Vagina (tissue), 2 donors: ENCODE data around the gene RAB8A. TPM values are rescaled to one million over a fixed set of nuclear protein-coding genes. Genes with fewer than 3 reads are reported as not detected.

Source experiments
- DNase-seq, 2 donors: peaks; one replicate each; pipeline ENCODE4 v3.0.0-alpha.2; 2017; ENCODE audit errors: extremely low spot score in 2 of 2
- H3K27ac ChIP-seq: fragments of 200-600 bp; sonication (generic); one replicate; pipeline ENCODE4 v1.5.1; 2019
- H3K27me3 ChIP-seq: fragments of 200-600 bp; sonication (generic); one replicate; pipeline ENCODE4 v1.5.1; 2019
- H3K36me3 ChIP-seq, 2 donors: fragments of 200-600 bp; sonication (generic); one replicate each; pipeline ENCODE4 v1.5.1; 2017 to 2019
- H3K4me1 ChIP-seq: fragments of 200-600 bp; sonication (generic); one replicate; pipeline ENCODE4 v1.5.1; 2019
- H3K4me3 ChIP-seq, 2 donors: fragments of 200-600 bp; sonication (generic); 1 replicate in 1 of 2; 2 replicates in 1 of 2; pipeline ENCODE4 v1.5.1; 2016 to 2019
- H3K9me3 ChIP-seq: fragments of 200-600 bp; sonication (generic); one replicate; pipeline ENCODE4 v1.5.1; 2019
- POLR2A ChIP-seq, 2 donors: fragments of 450-650 bp; IDR thresholded peaks; one replicate each; pipeline ENCODE4 v1.6.1; 2017; ENCODE audit warnings: antibody characterized with exemption in 2 of 2, mild to moderate bottlenecking in 2 of 2, moderate library complexity in 2 of 2
- POLR2AphosphoS5 ChIP-seq, 2 donors: sonication (generic); formaldehyde crosslinking; IDR thresholded peaks; one replicate each; pipeline ENCODE4 v1.9.0; 2017; ENCODE audit warnings: antibody characterized with exemption in 2 of 2, mild to moderate bottlenecking in 2 of 2, low read depth in 1 of 2; ENCODE audit not compliant: insufficient read depth in 1 of 2
- intact Hi-C: fragments of 100-400 bp; cut with DNase I; formaldehyde crosslinking; loops from one replicate; pipeline ENCODE4 v1.15.1; 2023
- total RNA-seq: library from RNA; depleted of rRNA; stranded (reverse); fragments of >200 nt; gene quantifications from one replicate; pipeline ENCODE4 v1.2.3, GENCODE V29; 2016
- TF ChIP-seq, protein P1 (sequence below), 3 experiments: fragments of 450-650 bp in 2 of 3; fragments of 200-600 bp in 1 of 3; sonication (generic) in 1 of 3; IDR thresholded peaks; one replicate each; pipeline ENCODE4 v1.5.1; 2017 to 2019; ENCODE audit warnings: antibody characterized with exemption in 3 of 3, mild to moderate bottlenecking in 2 of 3, moderate library complexity in 2 of 3

The RAB8A gene
- total RNA-seq, 1 donor from 2014 or later, result 30.4 TPM

DNA sequence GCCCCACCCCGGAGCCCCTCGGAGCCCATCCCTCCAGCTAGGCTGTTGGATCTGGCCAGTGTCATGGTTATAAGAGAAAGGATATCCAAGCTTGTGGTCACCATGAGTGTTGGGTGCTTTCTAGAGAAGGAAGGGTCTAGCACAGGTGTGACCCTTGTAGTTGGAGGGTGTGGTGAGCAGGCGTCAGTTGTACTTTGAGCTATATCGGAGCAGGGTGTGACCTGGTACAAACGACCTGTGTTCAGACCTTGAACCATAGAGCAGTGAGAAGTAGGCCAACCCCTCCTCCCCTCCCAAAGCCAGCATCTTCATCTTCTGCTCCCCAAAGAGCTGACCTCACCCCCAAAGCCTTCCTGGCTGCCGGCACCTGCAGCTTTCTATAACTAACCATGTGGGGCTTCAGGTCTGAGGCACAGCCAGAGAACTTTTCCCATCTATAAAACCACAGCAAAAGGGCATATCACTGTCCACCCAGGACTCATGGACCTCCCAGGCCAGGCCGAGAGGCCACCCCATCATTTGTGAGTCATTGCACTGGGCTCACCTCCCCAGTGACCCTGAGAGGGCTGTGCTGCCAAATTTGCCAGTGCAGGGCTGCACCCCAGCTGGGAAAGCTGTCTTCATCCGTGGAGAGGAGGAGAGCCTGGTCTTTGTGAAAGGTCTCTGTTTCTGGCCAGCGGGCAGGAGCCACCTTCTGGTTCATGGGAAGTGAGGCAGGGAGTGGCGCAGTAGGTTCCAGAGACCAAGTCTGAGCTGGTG, 14.2 kb downstream of the RAB8A start:
- intact Hi-C loops, result no loop called here

GRCh38 chr19:16127080-16127479, 15.4 kb downstream of the RAB8A start:
- Histone ChIP-seq H3K27me3 (no peaks in the 10 kb centered on the region), H3K36me3 (peaks cover 4 to 81% of the 10 kb centered on the region in 2 donors), H3K4me1 (peaks cover 7% of the 10 kb centered on the region), H3K27ac (no peak overlapping the region), H3K4me3 (no peak overlapping the region), H3K9me3 (no peaks in the 10 kb centered on the region)
- no peak for DNase-seq
- TF ChIP-seq POLR2AphosphoS5 (IDR thresholded peaks at IDR 0.05; ENCODE audit: insufficient read depth in 1 of 2, low read depth in 1 of 2), result no peak
- intact Hi-C loops, result no loop called here

More for the DNA sequence above, 14.2 kb downstream of the RAB8A start:
- DNase-seq, result no peak
- Histone ChIP-seq H3K27ac (no peak overlapping the region), H3K9me3 (no peaks in the 10 kb centered on the region), H3K27me3 (no peaks in the 10 kb centered on the region), H3K4me1 (peaks cover 7% of the 10 kb centered on the region), H3K4me3 (no peak overlapping the region), H3K36me3 (peaks cover 4 to 87% of the 10 kb centered on the region in 2 donors)
- TF ChIP-seq POLR2A (IDR thresholded peaks at IDR 0.05) (no peak), POLR2AphosphoS5 (IDR thresholded peaks at IDR 0.05; ENCODE audit: insufficient read depth in 1 of 2, low read depth in 1 of 2) (no peak)
- TF ChIP-seq, protein P1, sequence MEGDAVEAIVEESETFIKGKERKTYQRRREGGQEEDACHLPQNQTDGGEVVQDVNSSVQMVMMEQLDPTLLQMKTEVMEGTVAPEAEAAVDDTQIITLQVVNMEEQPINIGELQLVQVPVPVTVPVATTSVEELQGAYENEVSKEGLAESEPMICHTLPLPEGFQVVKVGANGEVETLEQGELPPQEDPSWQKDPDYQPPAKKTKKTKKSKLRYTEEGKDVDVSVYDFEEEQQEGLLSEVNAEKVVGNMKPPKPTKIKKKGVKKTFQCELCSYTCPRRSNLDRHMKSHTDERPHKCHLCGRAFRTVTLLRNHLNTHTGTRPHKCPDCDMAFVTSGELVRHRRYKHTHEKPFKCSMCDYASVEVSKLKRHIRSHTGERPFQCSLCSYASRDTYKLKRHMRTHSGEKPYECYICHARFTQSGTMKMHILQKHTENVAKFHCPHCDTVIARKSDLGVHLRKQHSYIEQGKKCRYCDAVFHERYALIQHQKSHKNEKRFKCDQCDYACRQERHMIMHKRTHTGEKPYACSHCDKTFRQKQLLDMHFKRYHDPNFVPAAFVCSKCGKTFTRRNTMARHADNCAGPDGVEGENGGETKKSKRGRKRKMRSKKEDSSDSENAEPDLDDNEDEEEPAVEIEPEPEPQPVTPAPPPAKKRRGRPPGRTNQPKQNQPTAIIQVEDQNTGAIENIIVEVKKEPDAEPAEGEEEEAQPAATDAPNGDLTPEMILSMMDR (IDR thresholded peaks at IDR 0.05), result no peak

DNA sequence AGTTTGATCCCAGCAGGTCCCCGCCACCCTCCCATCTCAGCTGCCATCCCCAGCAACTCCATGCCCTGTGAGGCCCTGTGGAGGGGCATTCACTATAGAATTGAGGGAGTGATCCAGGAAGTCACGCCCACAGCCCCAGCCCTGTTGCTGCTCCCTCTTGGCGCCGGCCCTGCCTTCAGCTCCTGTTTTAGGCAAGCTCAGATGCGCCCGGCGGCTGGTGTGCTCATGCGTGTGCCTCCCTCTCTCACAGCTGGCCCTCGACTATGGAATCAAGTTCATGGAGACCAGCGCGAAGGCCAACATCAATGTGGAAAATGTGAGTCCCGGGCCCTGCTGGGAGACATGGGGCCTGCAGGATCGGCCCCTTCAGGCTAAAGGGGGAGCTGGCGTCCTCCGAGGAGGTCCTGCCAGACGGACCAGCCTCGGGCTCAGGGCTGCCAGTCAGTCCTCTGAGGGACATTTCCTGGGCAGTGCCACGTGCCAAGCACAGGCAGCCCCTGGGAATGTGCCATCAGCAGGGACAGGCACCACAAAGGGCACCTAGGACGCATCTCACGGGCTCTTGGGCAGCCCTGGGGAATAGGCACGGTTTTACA, 16.2 kb downstream of the RAB8A start:
- no peaks in the 10 kb centered on the region for H3K9me3 ChIP-seq
- intact Hi-C loops, result no loop called here
- no peak for DNase-seq

DNA sequence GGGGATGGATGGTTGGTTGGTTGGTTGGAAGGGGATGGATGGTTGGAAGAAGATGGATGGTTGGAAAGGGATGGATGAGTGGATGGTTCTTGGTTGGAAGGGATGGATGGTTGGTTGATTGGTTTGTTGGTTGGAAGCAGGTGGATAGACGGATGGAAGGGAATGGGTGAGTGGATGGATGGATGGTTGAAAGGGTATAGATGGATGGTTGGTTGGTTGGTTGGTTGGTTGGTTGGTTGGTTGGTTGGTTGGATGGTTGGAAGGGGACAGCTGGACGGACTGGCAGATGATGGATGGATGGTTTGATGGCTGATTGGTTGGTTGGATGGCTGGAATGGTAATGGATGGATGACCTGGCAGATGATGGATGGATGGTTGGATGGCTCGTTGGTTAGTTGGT, 20.0 kb downstream of the RAB8A start:
- H3K4me1 ChIP-seq, result no peaks in the 10 kb centered on the region
- DNase-seq, result no peak
- H3K9me3 ChIP-seq, result no peaks in the 10 kb centered on the region
- peaks cover 0 to 60% of the 10 kb centered on the region in 2 donors for H3K36me3 ChIP-seq
- H3K27me3 ChIP-seq, result no peaks in the 10 kb centered on the region
- no peak overlapping the region for H3K27ac ChIP-seq
- intact Hi-C loops, result no loop called here
- TF ChIP-seq POLR2AphosphoS5 (IDR thresholded peaks at IDR 0.05; ENCODE audit: insufficient read depth in 1 of 2, low read depth in 1 of 2), result no peak
- TF ChIP-seq, protein P1 (IDR thresholded peaks at IDR 0.05), result no peak
- TF ChIP-seq POLR2A (IDR thresholded peaks at IDR 0.05), result no peak
- H3K4me3 ChIP-seq, result no peak overlapping the region

More for the DNA sequence above, 16.2 kb downstream of the RAB8A start:
- Histone ChIP-seq H3K27me3 (no peaks in the 10 kb centered on the region), H3K4me1 (no peaks in the 10 kb centered on the region), H3K27ac (no peak overlapping the region), H3K36me3 (peaks cover 0 to 82% of the 10 kb centered on the region in 2 donors), H3K4me3 (no peak overlapping the region)
- TF ChIP-seq, protein P1 (IDR thresholded peaks at IDR 0.05), result no peak
- no peak for TF ChIP-seq POLR2AphosphoS5 (IDR thresholded peaks at IDR 0.05; ENCODE audit: insufficient read depth in 1 of 2, low read depth in 1 of 2)
- no peak for TF ChIP-seq POLR2A (IDR thresholded peaks at IDR 0.05)

DNA sequence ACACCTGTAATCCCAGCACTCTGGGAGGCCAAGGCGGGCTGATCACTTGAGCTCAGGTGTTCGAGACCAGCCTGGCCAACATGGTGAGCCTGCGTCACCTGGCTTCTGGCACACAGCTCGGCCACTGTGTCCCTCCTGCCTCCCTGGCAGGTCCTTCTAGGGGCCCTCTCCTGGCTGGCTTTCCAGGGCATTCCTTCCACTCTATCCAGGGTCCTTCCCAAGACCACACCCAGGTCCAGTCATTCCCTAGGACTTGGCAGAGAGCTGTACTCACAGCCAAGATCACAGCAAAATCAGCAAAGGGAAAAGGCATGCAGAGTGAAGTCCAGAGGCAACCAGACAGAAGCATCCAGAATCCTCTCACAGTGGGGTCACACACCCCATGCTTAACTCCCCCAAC, 22.1 kb downstream of the RAB8A start:
- intact Hi-C loops, result no loop called here
- no peak overlapping the region for H3K27ac ChIP-seq
- TF ChIP-seq, protein P1 (IDR thresholded peaks at IDR 0.05), result no peak
- TF ChIP-seq POLR2A (IDR thresholded peaks at IDR 0.05) (no peak), POLR2AphosphoS5 (IDR thresholded peaks at IDR 0.05; ENCODE audit: insufficient read depth in 1 of 2, low read depth in 1 of 2) (no peak)
- H3K36me3 ChIP-seq, result peaks cover 0 to 44% of the 10 kb centered on the region in 2 donors
- H3K4me1 ChIP-seq, result no peaks in the 10 kb centered on the region
- no peaks in the 10 kb centered on the region for H3K27me3 ChIP-seq
- no peak overlapping the region for H3K4me3 ChIP-seq
- DNase-seq, result no peak
- H3K9me3 ChIP-seq, result no peaks in the 10 kb centered on the region
